ENCODE results near the gene RAF1.

GRCh38 chr3:12677616-12678015, 13.7 kb upstream of the RAF1 start:
- TF ChIP-seq, protein P1, sequence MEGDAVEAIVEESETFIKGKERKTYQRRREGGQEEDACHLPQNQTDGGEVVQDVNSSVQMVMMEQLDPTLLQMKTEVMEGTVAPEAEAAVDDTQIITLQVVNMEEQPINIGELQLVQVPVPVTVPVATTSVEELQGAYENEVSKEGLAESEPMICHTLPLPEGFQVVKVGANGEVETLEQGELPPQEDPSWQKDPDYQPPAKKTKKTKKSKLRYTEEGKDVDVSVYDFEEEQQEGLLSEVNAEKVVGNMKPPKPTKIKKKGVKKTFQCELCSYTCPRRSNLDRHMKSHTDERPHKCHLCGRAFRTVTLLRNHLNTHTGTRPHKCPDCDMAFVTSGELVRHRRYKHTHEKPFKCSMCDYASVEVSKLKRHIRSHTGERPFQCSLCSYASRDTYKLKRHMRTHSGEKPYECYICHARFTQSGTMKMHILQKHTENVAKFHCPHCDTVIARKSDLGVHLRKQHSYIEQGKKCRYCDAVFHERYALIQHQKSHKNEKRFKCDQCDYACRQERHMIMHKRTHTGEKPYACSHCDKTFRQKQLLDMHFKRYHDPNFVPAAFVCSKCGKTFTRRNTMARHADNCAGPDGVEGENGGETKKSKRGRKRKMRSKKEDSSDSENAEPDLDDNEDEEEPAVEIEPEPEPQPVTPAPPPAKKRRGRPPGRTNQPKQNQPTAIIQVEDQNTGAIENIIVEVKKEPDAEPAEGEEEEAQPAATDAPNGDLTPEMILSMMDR (IDR thresholded peaks at IDR 0.05), result no peak
- TF ChIP-seq EZH2phosphoT487 (IDR thresholded peaks at IDR 0.05), result no peak

Measured in neural progenitor cell (in vitro differentiated cells).